IPS-11a (cell line): ENCODE results near the gene PRSS56.
"Not testable (repeated sequence)": the region's sequence is repeated elsewhere in the genome, so short reads cannot be mapped to it uniquely, and the experiment has no call there.

Source experiments
- H3K4me3 ChIP-seq: one replicate; pipeline ENCODE4 v1.5.1; 2013; ENCODE audit warnings: low read depth, low read length, control low read depth

Gene PRSS56

GRCh38 chr2:232568161-232568560 lies 48.0 kb downstream of the PRSS56 start:
- no peak overlapping the region for H3K4me3 ChIP-seq

- H3K4me3 ChIP-seq, result no peak overlapping the region
Observed at GRCh38 chr2:232569541-232569940, 49.4 kb downstream of the PRSS56 start.

- H3K4me3 ChIP-seq, result not testable (repeated sequence)
Observed at GRCh38 chr2:232570481-232570880, 50.3 kb downstream of the PRSS56 start.

- H3K4me3 ChIP-seq, result no peak overlapping the region
Observed at GRCh38 chr2:232571026-232571474, 50.9 kb downstream of the PRSS56 start.

- H3K4me3 ChIP-seq, result no peak overlapping the region
Observed at GRCh38 chr2:232573042-232573441, 52.9 kb downstream of the PRSS56 start.

- no peak overlapping the region for H3K4me3 ChIP-seq
Observed at GRCh38 chr2:232573771-232574435, 53.7 kb downstream of the PRSS56 start.

- no peak overlapping the region for H3K4me3 ChIP-seq
Observed at GRCh38 chr2:232574674-232575403, 54.7 kb downstream of the PRSS56 start.
